ENCODE results near the gene DCP2. TPM values are rescaled to one million over a fixed set of nuclear protein-coding genes. Genes with fewer than 3 reads are reported as not detected.
"Not testable (repeated sequence)": the region's sequence is repeated elsewhere in the genome, so short reads cannot be mapped to it uniquely, and the experiment has no call there.

The DCP2 gene
- total and polyA plus RNA-seq, 9 donors, result 12.4 to 58.7 (median 40.6) TPM

GRCh38 chr5:112960315-112960714 is 16.3 kb upstream of the DCP2 start:
- Histone ChIP-seq H3K27me3 (no peaks in the 10 kb centered on the region), H3K4me3 (no peak overlapping the region), H3K27ac (no peak overlapping the region), H3K36me3 (no peaks in the 10 kb centered on the region), H3K9me3 (no peaks in the 10 kb centered on the region), H3K4me1 (ENCODE audit: insufficient read depth) (peaks cover 3% of the 10 kb centered on the region)
- TF ChIP-seq, protein P1, sequence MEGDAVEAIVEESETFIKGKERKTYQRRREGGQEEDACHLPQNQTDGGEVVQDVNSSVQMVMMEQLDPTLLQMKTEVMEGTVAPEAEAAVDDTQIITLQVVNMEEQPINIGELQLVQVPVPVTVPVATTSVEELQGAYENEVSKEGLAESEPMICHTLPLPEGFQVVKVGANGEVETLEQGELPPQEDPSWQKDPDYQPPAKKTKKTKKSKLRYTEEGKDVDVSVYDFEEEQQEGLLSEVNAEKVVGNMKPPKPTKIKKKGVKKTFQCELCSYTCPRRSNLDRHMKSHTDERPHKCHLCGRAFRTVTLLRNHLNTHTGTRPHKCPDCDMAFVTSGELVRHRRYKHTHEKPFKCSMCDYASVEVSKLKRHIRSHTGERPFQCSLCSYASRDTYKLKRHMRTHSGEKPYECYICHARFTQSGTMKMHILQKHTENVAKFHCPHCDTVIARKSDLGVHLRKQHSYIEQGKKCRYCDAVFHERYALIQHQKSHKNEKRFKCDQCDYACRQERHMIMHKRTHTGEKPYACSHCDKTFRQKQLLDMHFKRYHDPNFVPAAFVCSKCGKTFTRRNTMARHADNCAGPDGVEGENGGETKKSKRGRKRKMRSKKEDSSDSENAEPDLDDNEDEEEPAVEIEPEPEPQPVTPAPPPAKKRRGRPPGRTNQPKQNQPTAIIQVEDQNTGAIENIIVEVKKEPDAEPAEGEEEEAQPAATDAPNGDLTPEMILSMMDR (IDR thresholded peaks at IDR 0.05), result no peak
- TF ChIP-seq EP300 (IDR thresholded peaks at IDR 0.05) (no peak), POLR2A (IDR thresholded peaks at IDR 0.05) (no peak)
- intact Hi-C loops (cut with DNase I), result loop anchor here in 1 of 4 donors (10.0 kb wide), 1 partner anchor 406 kb away; no protein-coding TSS in a partner anchor
- 88 to 100% (median 95%) methylated on average over 1 of the region's 1 CpG for WGBS, 3 donors
- DNase-seq, result no peak

- Histone ChIP-seq H3K27ac (no peak overlapping the region), H3K4me1 (ENCODE audit: insufficient read depth) (peaks cover 3% of the 10 kb centered on the region), H3K9me3 (no peaks in the 10 kb centered on the region), H3K4me3 (no peak overlapping the region), H3K36me3 (no peaks in the 10 kb centered on the region), H3K27me3 (no peaks in the 10 kb centered on the region)
- intact Hi-C loops (cut with DNase I), result loop anchor here in 1 of 4 donors (10.0 kb wide), 1 partner anchor 406 kb away; no protein-coding TSS in a partner anchor
- 90 to 93% (median 93%) methylated on average over 6 of the region's 6 CpGs for WGBS, 3 donors
- TF ChIP-seq, protein P1 (IDR thresholded peaks at IDR 0.05), result no peak
- TF ChIP-seq EP300 (IDR thresholded peaks at IDR 0.05) (no peak), POLR2A (IDR thresholded peaks at IDR 0.05) (no peak)
- DNase-seq, result no peak
Observed at GRCh38 chr5:112960863-112961504, 15.6 kb upstream of the DCP2 start.

DNA sequence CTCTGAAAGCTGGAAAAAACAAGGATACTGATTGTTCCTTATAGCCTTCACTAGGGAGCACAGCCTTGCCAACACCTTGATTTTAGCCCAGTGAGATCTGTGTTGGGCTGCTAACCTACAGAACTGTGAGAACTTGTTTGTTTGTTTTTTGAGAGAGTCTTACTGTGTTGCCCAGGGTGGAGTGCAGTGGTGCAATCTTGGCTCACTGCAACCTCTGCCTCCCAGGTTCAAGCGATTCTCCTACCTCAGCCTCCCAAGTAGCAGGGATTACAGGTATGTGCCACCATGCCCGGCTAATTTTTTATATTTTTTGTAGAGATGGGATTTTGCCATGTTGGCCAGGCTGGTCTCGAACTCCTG is 13.2 kb upstream of the DCP2 start:
- H3K4me3 ChIP-seq; H3K27me3 ChIP-seq; H3K4me1 ChIP-seq (ENCODE audit: insufficient read depth); H3K9me3 ChIP-seq; H3K36me3 ChIP-seq; DNase-seq; H3K27ac ChIP-seq: not testable (repeated sequence)
- intact Hi-C loops (cut with DNase I), result loop anchor here in 1 of 4 donors (10.0 kb wide), 1 partner anchor 409 kb away; no protein-coding TSS in a partner anchor
- 85 to 95% (median 90%) methylated on average over 3 of the region's 3 CpGs for WGBS, 3 donors

DNA sequence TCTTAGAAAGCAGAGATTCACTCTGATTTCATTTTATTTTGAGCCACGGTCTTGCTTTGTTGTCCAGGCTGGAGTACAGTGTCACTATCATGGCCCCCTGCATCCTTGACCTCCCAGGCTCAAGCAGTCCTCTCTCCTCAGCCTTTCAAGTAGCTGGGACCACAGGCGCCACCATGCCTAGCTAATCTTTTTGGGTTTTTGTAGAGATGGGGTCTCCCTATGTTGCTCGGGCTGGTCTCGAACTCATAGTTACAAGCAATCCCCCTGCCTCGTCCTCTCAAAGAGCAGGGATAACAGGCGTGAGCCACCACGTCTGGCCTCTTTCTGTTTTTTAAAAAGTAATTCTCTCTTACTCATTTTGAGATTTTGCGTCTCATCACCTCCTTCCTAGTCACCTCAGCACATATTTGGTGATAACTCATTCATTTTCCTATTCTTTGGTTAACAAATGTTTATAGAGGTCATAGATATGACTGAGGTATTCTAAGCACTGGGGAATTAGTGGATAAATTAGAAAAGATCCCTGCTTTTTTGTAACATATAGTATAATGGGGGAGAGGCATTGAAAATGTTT is 10.8 kb upstream of the DCP2 start:
- H3K27ac ChIP-seq, result no peak overlapping the region
- TF ChIP-seq POLR2A (IDR thresholded peaks at IDR 0.05) (no peak), EP300 (IDR thresholded peaks at IDR 0.05) (no peak)
- TF ChIP-seq, protein P1 (IDR thresholded peaks at IDR 0.05), result no peak
- intact Hi-C loops (cut with DNase I), result loop anchor here in 1 of 4 donors (10.0 kb wide), 1 partner anchor 411 kb away; no protein-coding TSS in a partner anchor
- H3K4me1 ChIP-seq (ENCODE audit: insufficient read depth), result no peaks in the 10 kb centered on the region
- H3K9me3 ChIP-seq, result no peaks in the 10 kb centered on the region
- no peak for DNase-seq
- WGBS, 3 donors, result 93 to 96% (median 95%) methylated on average over 8 of the region's 8 CpGs
- H3K27me3 ChIP-seq, result no peaks in the 10 kb centered on the region
- H3K4me3 ChIP-seq, result no peak overlapping the region
- no peaks in the 10 kb centered on the region for H3K36me3 ChIP-seq

DNA sequence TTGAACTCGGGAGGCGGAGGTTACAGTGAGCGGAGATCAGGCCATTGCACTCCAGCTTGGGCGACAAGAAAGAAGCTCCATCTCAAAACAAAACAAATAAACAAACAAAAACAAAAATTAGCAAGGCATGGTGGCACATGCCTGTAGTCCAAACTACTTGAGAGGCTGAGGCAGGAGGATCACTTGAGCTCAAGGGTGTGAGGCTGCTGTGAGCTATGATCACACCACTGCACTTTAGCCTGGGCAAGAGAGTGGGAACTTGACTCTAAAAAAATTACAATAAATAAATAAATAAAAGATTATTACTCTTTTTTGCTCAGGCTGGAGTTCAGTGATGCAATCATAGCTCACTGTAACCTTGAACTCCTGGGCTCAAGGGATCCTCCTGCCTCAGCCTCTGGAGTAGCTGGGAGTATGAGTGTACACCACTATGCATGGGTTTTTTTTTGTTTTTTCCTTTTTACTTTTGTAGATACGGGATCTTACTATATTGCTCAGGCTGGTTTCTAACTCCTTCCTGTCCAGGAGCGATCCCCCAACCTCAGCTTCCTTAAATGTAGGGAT is 9.0 kb upstream of the DCP2 start:
- H3K27me3 ChIP-seq, result no peaks in the 10 kb centered on the region
- no peaks in the 10 kb centered on the region for H3K4me1 ChIP-seq (ENCODE audit: insufficient read depth)
- no peaks in the 10 kb centered on the region for H3K36me3 ChIP-seq
- no peak for DNase-seq
- TF ChIP-seq, protein P1 (IDR thresholded peaks at IDR 0.05), result no peak
- TF ChIP-seq EP300 (IDR thresholded peaks at IDR 0.05), result no peak
- TF ChIP-seq POLR2A (IDR thresholded peaks at IDR 0.05), result no peak
- no peak overlapping the region for H3K4me3 ChIP-seq
- H3K9me3 ChIP-seq, result no peaks in the 10 kb centered on the region
- WGBS, 3 donors, result 88 to 91% (median 89%) methylated on average over 6 of the region's 6 CpGs
- intact Hi-C loops (cut with DNase I), result loop anchor here in 1 of 4 donors (10.0 kb wide), 1 partner anchor 413 kb away; no protein-coding TSS in a partner anchor
- no peak overlapping the region for H3K27ac ChIP-seq
